H1 (cell line): ENCODE results near the gene SAFB. TPM values are rescaled to one million over a fixed set of nuclear protein-coding genes. Genes with fewer than 3 reads are reported as not detected.

Source experiments
- ASH2L ChIP-seq: fragments of 200-600, 300-600 bp; sonication (generic); IDR thresholded peaks from one replicate; pipeline ENCODE4 v1.7.1; 2017; ENCODE audit warnings: low read length
- CREB1 ChIP-seq: IDR thresholded peaks from 2 replicates; pipeline ENCODE4 v1.6.1; 2012; ENCODE audit warnings: inconsistent platforms
- GABPA ChIP-seq: IDR thresholded peaks from 2 replicates; pipeline ENCODE4 v1.6.1; 2011; ENCODE audit warnings: mild to moderate bottlenecking, low read length, moderate library complexity, borderline replicate concordance; ENCODE audit not compliant: insufficient read depth
- GTF2F1 ChIP-seq: IDR thresholded peaks from 2 replicates; pipeline ENCODE4 v1.6.1; 2012; ENCODE audit warnings: low read depth, low read length, improper control_type of control experiment, borderline replicate concordance
- JUND ChIP-seq: IDR thresholded peaks from 2 replicates; pipeline ENCODE4 v1.6.1; 2011; ENCODE audit warnings: mild to moderate bottlenecking, improper control_type of control experiment, low read length
- KDM4A ChIP-seq: IDR thresholded peaks from one replicate; pipeline ENCODE4 v1.7.1; 2012; ENCODE audit warnings: low read depth, mild to moderate bottlenecking, moderate library complexity, low read length, inconsistent platforms; ENCODE audit not compliant: severe bottlenecking
- NRF1 ChIP-seq: IDR thresholded peaks from 2 replicates; pipeline ENCODE4 v1.6.1; 2011; ENCODE audit warnings: mild to moderate bottlenecking, low read depth, low read length, improper control_type of control experiment
- PHF8 ChIP-seq: fragments of 200-600 bp; sonication (generic); conservative IDR thresholded peaks from 2 replicates; pipeline ENCODE4 v1.7.1; 2012; ENCODE audit warnings: low read depth, mild to moderate bottlenecking, inconsistent platforms, low read length, moderate library complexity
- POLR2A ChIP-seq, 2 experiments: IDR thresholded peaks; 1 replicate in 1 of 2; 2 replicates in 1 of 2; pipeline ENCODE4 v1.6.1; 2011; ENCODE audit warnings: low read depth in 2 of 2, low read length in 2 of 2, mild to moderate bottlenecking in 2 of 2; ENCODE audit errors: control extremely low read depth in 1 of 2
- POLR2AphosphoS5 ChIP-seq: IDR thresholded peaks from 2 replicates; pipeline ENCODE4 v1.6.1; 2011; ENCODE audit warnings: low read depth, low read length
- RAD21 ChIP-seq, 2 experiments: IDR thresholded peaks in 1 of 2; conservative IDR thresholded peaks in 1 of 2; 2 replicates each; pipeline ENCODE4 v1.6.1; 2011; ENCODE audit warnings: low read depth in 2 of 2, low read length in 2 of 2, improper control_type of control experiment in 1 of 2, inconsistent platforms in 1 of 2, mild to moderate bottlenecking in 1 of 2, moderate library complexity in 1 of 2
- SP1 ChIP-seq: IDR thresholded peaks from 2 replicates; pipeline ENCODE4 v1.6.1; 2011; ENCODE audit warnings: low read depth, low read length
- SP2 ChIP-seq: IDR thresholded peaks from 2 replicates; pipeline ENCODE4 v1.6.1; 2012; ENCODE audit warnings: mild to moderate bottlenecking, low read length, inconsistent platforms
- SRF ChIP-seq: IDR thresholded peaks from 2 replicates; pipeline ENCODE4 v1.6.1; 2011; ENCODE audit warnings: mild to moderate bottlenecking, low read depth, low read length, moderate library complexity
- TAF7 ChIP-seq: optimal IDR thresholded peaks from 2 replicates; pipeline ENCODE3; 2011; ENCODE audit warnings: low read depth, mild to moderate bottlenecking, inconsistent platforms, low read length, moderate library complexity, borderline replicate concordance
- TCF12 ChIP-seq: IDR thresholded peaks from 2 replicates; pipeline ENCODE4 v1.6.1; 2011; ENCODE audit warnings: low read depth, mild to moderate bottlenecking, low read length
- TEAD4 ChIP-seq: IDR thresholded peaks from 2 replicates; pipeline ENCODE4 v1.6.1; 2012; ENCODE audit warnings: low read depth, low read length, inconsistent platforms, mixed read lengths
- polyA plus RNA-seq, 7 experiments: library from polyadenylated mRNA; depleted of rRNA in 3 of 7; stranded (reverse) in 5 of 7; unstranded in 2 of 7; fragments of >200 nt in 5 of 7; fragments of 200-250 nt in 2 of 7; gene quantifications; 1 replicate in 5 of 7; 2 replicates in 1 of 7; 4 replicates in 1 of 7; pipeline versions ENCODE4 v1.2.1 to v1.2.3, GENCODE V29; 2011 to 2013; ENCODE audit warnings: missing spikeins in 2 of 7, mixed read lengths in 2 of 7
- total RNA-seq: library from RNA; stranded (reverse); fragmentation: NEBNext Ultra II Directional; extraction: Animal tissue kit (Norgen Biotek cat#: 25700); gene quantifications from 2 replicates; pipeline ENCODE4 v1.2.1, GENCODE V29; 2021
- TF ChIP-seq, protein P1 (sequence below), 3 experiments: IDR thresholded peaks; 1 replicate in 2 of 3; 2 replicates in 1 of 3; pipeline versions ENCODE4 v1.5.1 to v1.6.1; 2011; ENCODE audit warnings: low read length in 3 of 3, mild to moderate bottlenecking in 3 of 3, inconsistent platforms in 2 of 3, low read depth in 1 of 3, moderate library complexity in 1 of 3; ENCODE audit not compliant: insufficient read depth in 1 of 3; ENCODE audit errors: control extremely low read depth in 1 of 3
- TF ChIP-seq, protein P2 (sequence below): IDR thresholded peaks from 2 replicates; pipeline ENCODE4 v1.6.1; 2011; ENCODE audit warnings: low read length, improper control_type of control experiment
- TF ChIP-seq, protein P3 (sequence below): IDR thresholded peaks from 2 replicates; pipeline ENCODE4 v1.6.1; 2011; ENCODE audit warnings: low read depth, mild to moderate bottlenecking, low read length; ENCODE audit not compliant: insufficient read depth

Gene SAFB
- total and polyA plus RNA-seq, 2 of the 8 experiments (the other 6 are each of a cell fraction or from before 2014, with no cell fraction given): 27.0 to 110 TPM

DNA sequence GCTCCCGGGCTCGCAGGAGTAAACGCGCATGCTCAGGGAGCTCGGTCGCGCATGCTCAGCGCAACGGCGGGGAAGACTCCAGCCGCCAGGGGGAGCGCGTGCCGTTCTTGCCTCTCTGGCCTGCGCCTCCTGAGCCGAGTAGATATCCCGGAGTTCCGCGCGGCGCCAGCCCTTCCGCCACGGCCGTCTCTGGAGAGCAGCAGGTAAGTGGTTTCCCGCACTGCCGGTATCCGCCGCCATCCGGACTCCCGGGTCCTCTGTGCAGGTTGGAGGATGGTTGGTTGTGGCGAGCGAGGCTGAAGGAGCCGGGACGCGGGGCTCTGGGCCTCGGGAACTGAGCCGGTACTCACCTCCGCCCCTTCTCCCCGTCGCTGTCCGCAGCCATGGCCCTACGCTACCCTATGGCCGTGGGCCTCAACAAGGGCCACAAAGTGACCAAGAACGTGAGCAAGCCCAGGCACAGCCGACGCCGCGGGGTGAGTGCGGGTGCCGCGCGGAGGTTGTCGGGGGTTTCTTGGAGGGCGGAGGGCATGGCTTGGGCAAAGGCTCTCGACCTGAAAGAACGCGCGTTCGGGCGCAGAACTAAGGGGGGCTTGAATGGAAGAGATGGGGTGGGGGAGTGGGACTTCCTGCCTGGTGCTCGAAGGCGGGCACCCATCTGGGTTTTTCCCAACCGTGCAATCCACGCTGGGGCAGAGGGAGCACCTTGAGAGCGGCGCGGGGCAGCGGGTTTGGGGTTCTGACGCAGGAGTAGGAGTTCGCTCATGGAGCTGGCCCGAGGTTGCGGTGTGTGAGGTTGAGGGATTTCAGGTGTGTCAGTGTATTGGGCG lies 67.5 kb downstream of the SAFB start, which contains the start of gene RPL36 (continued):
- TF ChIP-seq, protein P1, sequence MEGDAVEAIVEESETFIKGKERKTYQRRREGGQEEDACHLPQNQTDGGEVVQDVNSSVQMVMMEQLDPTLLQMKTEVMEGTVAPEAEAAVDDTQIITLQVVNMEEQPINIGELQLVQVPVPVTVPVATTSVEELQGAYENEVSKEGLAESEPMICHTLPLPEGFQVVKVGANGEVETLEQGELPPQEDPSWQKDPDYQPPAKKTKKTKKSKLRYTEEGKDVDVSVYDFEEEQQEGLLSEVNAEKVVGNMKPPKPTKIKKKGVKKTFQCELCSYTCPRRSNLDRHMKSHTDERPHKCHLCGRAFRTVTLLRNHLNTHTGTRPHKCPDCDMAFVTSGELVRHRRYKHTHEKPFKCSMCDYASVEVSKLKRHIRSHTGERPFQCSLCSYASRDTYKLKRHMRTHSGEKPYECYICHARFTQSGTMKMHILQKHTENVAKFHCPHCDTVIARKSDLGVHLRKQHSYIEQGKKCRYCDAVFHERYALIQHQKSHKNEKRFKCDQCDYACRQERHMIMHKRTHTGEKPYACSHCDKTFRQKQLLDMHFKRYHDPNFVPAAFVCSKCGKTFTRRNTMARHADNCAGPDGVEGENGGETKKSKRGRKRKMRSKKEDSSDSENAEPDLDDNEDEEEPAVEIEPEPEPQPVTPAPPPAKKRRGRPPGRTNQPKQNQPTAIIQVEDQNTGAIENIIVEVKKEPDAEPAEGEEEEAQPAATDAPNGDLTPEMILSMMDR (IDR thresholded peaks at IDR 0.05; ENCODE audit: control extremely low read depth in 1 of 3, insufficient read depth in 1 of 3, low read depth in 1 of 3, low read length in 3 of 3): peak; percentile 93 to 100 (median 99)
- peak; percentile 96 for TF ChIP-seq GTF2F1
- TF ChIP-seq POLR2AphosphoS5: peak; percentile 99
- TF ChIP-seq CREB1: peak; percentile 61; the same call in 1 of the 2 replicates
- TF ChIP-seq RAD21 (IDR thresholded peaks at IDR 0.05 in 1 of 2, conservative IDR thresholded peaks at IDR 0.05 in 1 of 2; ENCODE audit: low read depth in 2 of 2, low read length in 2 of 2): peak; percentile 27 to 33; a peak in 3 of 4 replicates
- TF ChIP-seq NRF1: peak; percentile 96
- TF ChIP-seq TCF12: no peak
- no peak for TF ChIP-seq KDM4A
- peak; percentile 97 to 99 for TF ChIP-seq POLR2A (IDR thresholded peaks at IDR 0.05; ENCODE audit: control extremely low read depth in 1 of 2, low read depth in 2 of 2, low read length in 2 of 2)
- peak; percentile 99 for TF ChIP-seq PHF8
- TF ChIP-seq SRF: no peak
- TF ChIP-seq, protein P2, sequence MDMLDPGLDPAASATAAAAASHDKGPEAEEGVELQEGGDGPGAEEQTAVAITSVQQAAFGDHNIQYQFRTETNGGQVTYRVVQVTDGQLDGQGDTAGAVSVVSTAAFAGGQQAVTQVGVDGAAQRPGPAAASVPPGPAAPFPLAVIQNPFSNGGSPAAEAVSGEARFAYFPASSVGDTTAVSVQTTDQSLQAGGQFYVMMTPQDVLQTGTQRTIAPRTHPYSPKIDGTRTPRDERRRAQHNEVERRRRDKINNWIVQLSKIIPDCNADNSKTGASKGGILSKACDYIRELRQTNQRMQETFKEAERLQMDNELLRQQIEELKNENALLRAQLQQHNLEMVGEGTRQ: peak; percentile 44; the same call in 1 of the 2 replicates
- TF ChIP-seq, protein P3, sequence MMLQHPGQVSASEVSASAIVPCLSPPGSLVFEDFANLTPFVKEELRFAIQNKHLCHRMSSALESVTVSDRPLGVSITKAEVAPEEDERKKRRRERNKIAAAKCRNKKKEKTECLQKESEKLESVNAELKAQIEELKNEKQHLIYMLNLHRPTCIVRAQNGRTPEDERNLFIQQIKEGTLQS: peak; percentile 83
- peak; percentile 99 for TF ChIP-seq TAF7
- peak; percentile 50; the same call in 1 of the 2 replicates for TF ChIP-seq JUND
- no peak; the same call in 1 of the 2 replicates for TF ChIP-seq GABPA
- TF ChIP-seq TEAD4: 0 out of 2 replicates have a peak, but pooled peaks have one; percentile 45
- peak; percentile 57; the same call in 1 of the 2 replicates for TF ChIP-seq SP2
- peak; percentile 47; the same call in 1 of the 2 replicates for TF ChIP-seq SP1
- TF ChIP-seq ASH2L: peak; percentile 31
- TF ChIP-seq, all 59 proteins: peak for 23
